GM12864 (cell line): ENCODE results near the gene STK4.

Experiments used
- DNase-seq: peaks from one replicate; pipeline ENCODE4 v3.0.0-alpha.2; 2011; ENCODE audit warnings: low read depth
- H3K4me3 ChIP-seq: 2 replicates; pipeline ENCODE4 v1.5.1; 2011; ENCODE audit warnings: mild to moderate bottlenecking, low read depth, low read length, control low read depth
- CTCF ChIP-seq: IDR thresholded peaks from 2 replicates; pipeline ENCODE4 v1.5.1; 2011; ENCODE audit warnings: low read depth, mild to moderate bottlenecking, moderate library complexity, low read length, control low read depth, inconsistent platforms; ENCODE audit errors: missing control alignments

STK4 gene

GRCh38 chr20:44928595-44928994 is 37.7 kb upstream of the STK4 start:
- no peak overlapping the region for H3K4me3 ChIP-seq
- DNase-seq: no peak
- TF ChIP-seq CTCF: no peak

- TF ChIP-seq CTCF: no peak
- no peak for DNase-seq
- H3K4me3 ChIP-seq: no peak overlapping the region
Observed at GRCh38 chr20:44930517-44931168, 35.7 kb upstream of the STK4 start.

- H3K4me3 ChIP-seq: no peak overlapping the region
- no peak for DNase-seq
- TF ChIP-seq CTCF: no peak
Observed at GRCh38 chr20:44931911-44932310, 34.4 kb upstream of the STK4 start.

GRCh38 chr20:44932916-44933315 is 33.4 kb upstream of the STK4 start:
- no peak for DNase-seq
- TF ChIP-seq CTCF: no peak
- H3K4me3 ChIP-seq: no peak overlapping the region

- DNase-seq: no peak
- no peak overlapping the region for H3K4me3 ChIP-seq
- TF ChIP-seq CTCF: no peak
Observed at GRCh38 chr20:44936510-44936909, 29.8 kb upstream of the STK4 start.

GRCh38 chr20:44938637-44939036 is 27.7 kb upstream of the STK4 start:
- no peak overlapping the region for H3K4me3 ChIP-seq
- no peak for TF ChIP-seq CTCF
- no peak for DNase-seq

GRCh38 chr20:44941120-44941691 is 25.1 kb upstream of the STK4 start:
- H3K4me3 ChIP-seq: no peak overlapping the region
- DNase-seq: no peak
- no peak for TF ChIP-seq CTCF
